CD4-positive, alpha-beta T cell treated with Interleukin-2 at 100 ng/mL for 4 hours (primary cell): ENCODE measurements around the gene MOG.
A peak's percentile ranks its signal among the peaks of the same experiment; 100 is the strongest.

Source experiments
- DNase-seq: peaks from one replicate; pipeline ENCODE4 v3.0.0-alpha.2; 2020; ENCODE audit warnings: low spot score

The MOG gene

GRCh38 chr6:29676981-29677601, 20.2 kb downstream of the MOG start:
- DNase-seq: no peak

GRCh38 chr6:29678114-29678513, 21.2 kb downstream of the MOG start:
- DNase-seq: no peak

DNA sequence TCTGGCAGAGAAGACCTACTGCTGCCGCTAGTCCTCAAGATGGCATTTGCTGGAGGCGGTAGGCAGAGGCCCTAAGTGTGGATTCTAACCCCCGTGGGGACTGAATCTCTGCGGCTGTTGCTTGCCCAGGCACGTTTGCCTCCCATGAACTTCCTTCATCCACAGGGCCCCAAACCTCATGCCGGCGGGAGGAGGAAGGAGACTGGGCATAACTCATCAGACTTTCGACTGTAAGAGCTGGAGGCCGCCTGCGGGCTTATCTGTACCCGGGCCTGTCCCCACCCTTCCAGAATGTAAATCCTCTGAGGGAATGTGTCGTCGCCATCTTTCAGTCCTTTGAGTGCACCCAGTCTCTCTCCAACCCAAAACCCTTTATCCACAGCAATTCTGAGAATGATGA, 23.1 kb downstream of the MOG start:
- DNase-seq: no peak

DNA sequence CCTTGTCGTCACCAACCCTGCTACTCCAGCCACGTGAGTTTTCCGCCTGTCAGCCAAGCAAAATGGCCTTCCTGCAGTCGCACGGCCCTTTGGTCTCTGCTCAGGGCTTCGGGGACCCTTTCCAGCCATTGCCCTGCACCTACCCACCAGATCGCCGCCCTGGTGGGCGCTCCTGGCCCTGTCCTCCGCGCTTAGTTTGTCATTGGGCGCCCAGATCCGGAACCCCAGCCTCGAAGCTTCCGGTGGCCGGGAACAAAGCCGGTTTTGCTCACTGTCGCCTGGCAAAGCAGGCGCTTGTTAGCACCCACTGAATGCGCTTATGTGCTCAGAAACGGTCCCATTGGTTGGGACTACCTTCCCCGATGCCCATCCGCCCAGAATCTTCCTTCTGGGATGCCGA, 23.5 kb downstream of the MOG start:
- no peak for DNase-seq

GRCh38 chr6:29680904-29681303, 24.0 kb downstream of the MOG start, which contains the start of gene ZFP57:
ZFP57 (minus strand) TSS chr6:29681152; CDS start chr6:29677003, 4,149 bp downstream.
- no peak for DNase-seq

- DNase-seq: no peak
These were observed 24.9 kb downstream of the MOG start for GRCh38 chr6:29681811-29682210.

DNA sequence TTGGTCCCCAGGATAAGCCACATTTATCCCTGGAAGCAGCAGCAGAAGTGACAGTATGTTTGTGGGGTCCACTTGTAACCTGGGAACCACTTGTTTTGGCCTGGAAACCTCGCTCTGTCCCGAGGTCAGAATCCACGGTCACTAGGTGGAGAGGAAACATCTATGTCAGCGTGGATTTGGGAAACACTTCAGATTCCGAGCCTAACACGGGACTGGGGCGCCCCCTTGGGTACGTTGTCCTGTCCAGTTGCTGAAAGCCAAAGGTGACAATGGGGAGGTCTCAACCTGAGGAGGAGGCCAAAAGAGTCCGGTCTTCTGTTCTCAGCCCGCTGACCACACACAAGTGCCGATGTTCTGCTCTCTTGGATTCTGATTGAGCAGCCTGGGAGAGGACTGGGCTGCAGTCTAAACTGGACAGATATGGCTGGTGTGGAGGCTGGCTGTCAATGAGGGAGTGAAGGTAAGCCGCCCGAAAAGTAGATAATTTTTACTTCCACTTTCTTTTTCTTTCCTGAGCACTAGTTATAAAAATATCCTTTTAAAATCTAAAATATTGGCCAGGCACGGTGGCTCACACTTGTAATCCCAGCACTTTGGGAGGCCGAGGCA, 28.9 kb downstream of the MOG start:
- no peak for DNase-seq

DNA sequence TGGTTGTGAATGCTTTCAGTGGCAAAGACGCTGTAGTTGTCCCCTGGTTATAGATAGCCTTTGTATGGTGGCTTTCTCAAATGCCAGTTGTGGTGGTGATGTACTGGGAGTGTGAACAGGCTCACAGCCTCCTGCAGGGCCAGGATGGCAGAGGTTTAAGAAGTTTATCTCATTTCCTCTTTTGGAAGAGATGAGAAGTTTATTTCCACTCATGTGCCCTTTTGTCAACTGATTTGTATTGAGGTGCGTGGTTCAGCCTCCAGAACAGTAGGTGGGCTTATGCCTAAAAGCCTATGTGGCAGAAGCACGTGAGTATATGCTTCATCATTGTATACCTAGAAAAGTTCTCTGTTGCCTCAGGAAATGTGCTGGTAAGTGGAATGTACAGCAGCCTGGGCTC, 37.7 kb downstream of the MOG start:
- DNase-seq: no peak

DNA sequence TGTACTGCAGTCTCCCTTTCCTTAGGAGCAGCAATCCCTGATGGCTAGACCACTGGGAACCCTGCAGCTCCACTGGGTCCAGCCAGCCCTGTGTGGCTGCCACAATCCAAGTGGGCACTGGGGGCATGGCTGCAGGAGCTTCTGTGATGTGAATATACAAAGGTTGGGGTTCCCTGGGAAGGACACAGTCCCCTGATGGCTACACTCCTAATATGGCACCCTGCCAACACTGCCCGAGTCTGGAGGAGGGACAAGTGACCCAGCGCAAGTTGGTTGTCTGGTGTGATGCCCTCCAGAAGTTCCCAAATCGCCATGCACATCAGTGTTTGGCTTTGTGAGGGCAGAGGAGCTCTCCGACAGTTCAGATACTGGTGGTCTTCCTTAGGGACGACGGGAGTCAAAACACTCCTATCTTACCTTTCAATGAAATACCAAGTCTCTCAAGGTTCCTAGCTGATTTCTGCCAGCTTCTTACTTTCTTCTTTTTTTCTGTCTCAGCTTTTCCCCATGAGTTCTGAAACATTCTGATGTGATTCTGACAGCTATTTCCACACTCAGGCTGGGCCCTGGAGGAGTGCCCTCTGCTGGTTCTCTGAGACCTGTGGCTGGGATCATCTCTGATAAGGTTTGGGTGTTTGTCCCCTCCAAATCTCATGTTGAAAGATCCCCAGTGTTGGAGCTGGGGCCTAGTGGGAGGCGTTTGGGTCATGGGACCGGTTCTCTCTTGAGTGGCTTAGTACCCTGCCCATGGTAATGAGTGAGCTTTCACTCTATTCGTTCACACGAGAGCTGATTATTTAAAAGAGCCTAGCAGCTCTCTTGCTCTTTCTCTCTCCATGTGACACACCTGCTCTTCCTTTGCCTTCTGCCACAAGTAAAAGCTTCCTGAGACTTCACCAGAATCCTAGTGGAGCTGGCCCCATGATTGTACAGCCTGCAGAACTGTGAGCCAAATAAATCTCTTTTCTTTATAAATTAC, 39.5 kb downstream of the MOG start:
- DNase-seq: no peak

DNA sequence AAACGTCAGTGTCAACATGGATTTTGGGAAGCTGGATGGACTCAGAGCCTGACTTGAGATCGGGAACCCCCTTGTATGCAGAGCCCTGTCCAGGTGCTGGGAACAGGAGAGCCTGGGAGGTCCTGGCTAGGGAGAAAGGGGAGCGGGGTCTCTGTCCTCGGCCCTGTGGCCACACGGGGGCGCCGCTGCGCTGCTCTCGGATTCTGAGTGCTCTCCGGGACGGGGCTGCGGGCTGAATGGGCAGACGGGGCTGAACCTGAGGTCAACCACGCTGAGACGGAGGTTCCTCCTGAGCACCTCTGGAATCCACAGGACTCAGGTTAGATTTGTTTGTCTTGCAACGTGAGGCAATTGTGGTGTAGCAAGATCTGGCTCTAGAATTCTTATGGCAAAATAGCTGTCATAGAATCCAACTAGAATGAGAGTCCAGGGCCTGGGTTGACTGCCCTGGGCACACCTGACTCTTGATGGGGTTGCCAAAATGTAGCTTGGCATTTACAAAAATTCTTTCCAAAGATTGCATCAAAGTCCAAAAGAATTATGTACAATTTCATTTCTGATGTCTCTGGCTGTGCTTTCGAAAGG, 45.7 kb downstream of the MOG start:
- peak; percentile 76 for DNase-seq

DNA sequence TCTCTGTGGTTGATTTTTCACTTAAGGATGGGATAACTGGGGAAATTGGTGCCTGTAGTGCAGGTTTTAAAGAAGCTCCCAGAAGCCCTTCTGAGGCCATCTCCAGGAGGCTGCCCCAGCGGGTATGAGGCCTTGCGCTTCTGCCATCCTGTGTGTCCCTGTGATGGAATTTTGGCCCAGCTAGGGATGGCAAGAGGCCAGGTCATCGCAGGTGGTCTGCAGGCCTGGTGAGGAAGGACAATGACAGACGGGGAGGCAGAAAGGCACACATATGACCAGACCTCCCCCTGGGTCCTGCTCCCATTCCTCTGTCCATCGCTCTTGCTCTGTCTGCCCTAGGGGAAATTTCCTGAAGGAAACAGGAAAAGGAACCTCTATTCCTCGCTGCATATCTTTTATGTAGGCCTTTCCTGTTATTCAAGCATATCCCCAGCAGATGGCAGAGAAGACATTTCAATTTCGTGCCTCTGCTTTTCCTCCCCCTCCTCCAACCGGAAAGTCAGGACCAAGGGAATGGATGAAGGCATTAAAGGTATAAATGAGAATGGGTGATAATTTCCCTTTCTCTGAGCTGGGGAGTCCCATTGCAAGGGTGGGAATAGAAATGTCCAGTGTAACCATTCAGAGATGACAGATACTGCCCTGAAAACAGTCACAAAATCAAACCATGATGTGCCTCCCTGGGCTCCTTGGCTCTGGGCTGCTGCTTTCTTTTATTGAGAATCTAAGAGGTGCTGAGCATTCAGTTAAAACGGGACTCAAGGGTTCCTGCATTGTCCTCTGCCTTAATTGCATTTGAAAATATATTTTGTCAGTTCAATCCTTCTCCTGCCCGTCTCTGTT, 48.7 kb downstream of the MOG start:
- DNase-seq: peak; percentile 42

- peak; percentile 68 for DNase-seq
These were observed 51.7 kb downstream of the MOG start for GRCh38 chr6:29708432-29709179.

DNA sequence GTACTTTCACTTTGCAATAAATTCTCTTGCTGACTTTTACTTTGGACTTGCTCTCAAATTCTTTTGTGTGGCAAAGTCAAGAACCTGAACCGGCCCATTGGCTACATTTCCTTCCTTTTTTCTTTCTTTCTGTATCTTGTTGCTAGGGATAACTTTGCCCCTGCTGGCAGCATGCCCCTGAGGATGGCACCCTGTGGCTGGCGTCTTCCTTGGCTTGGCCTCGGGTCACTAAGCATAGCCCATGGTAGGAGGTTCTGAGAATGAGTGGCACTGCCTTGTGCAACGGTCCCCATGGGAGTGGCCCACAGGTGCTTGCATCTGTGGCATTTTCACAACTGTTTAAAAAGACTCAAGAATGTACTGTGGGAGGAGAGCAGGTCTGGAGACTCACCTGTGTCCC, 52.3 kb downstream of the MOG start:
- no peak for DNase-seq

GRCh38 chr6:29710281-29710941, 53.5 kb downstream of the MOG start:
- no peak for DNase-seq

- peak; percentile 40 for DNase-seq
These were observed 64.0 kb downstream of the MOG start for GRCh38 chr6:29720863-29721262.
